ENCODE results near the gene BCAR3.
"Not testable (repeated sequence)": the region's sequence is repeated elsewhere in the genome, so short reads cannot be mapped to it uniquely, and the experiment has no call there.

The BCAR3 gene

GRCh38 chr1:93686504-93687250 is 5.0 kb upstream of the BCAR3 start:
- no peak for TF ChIP-seq ZNF274 (IDR thresholded peaks at IDR 0.05; ENCODE audit: low read depth, low read length)
- H3K4me3 ChIP-seq (ENCODE audit: low read length) = no peak overlapping the region

- no peak overlapping the region for H3K4me3 ChIP-seq (ENCODE audit: low read length)
- TF ChIP-seq ZNF274 (IDR thresholded peaks at IDR 0.05; ENCODE audit: low read depth, low read length) = no peak
These were observed 4.3 kb upstream of the BCAR3 start for GRCh38 chr1:93685918-93686317.

GRCh38 chr1:93683234-93683633 is 1.6 kb upstream of the BCAR3 start:
- no peak overlapping the region for H3K4me3 ChIP-seq (ENCODE audit: low read length)
- TF ChIP-seq ZNF274 (IDR thresholded peaks at IDR 0.05; ENCODE audit: low read depth, low read length) = no peak

- peak overlapping the region; percentile 67 for H3K4me3 ChIP-seq (ENCODE audit: low read length)
- TF ChIP-seq ZNF274 (IDR thresholded peaks at IDR 0.05; ENCODE audit: low read depth, low read length) = no peak
These were observed 364 bp upstream of the BCAR3 start for GRCh38 chr1:93681989-93682412.

GRCh38 chr1:93680420-93681100 is 1.1 kb downstream of the BCAR3 start:
- TF ChIP-seq ZNF274 (IDR thresholded peaks at IDR 0.05; ENCODE audit: low read depth, low read length) = no peak
- H3K4me3 ChIP-seq (ENCODE audit: low read length) = peak overlapping the region; percentile 67

- no peak for TF ChIP-seq ZNF274 (IDR thresholded peaks at IDR 0.05; ENCODE audit: low read depth, low read length)
- no peak overlapping the region for H3K4me3 ChIP-seq (ENCODE audit: low read length)
These were observed 1.6 kb downstream of the BCAR3 start for GRCh38 chr1:93680076-93680419.

- TF ChIP-seq ZNF274 (IDR thresholded peaks at IDR 0.05; ENCODE audit: low read depth, low read length) = no peak
- H3K4me3 ChIP-seq (ENCODE audit: low read length) = no peak overlapping the region
These were observed 2.1 kb downstream of the BCAR3 start for GRCh38 chr1:93679546-93679945.

- no peak overlapping the region for H3K4me3 ChIP-seq (ENCODE audit: low read length)
- TF ChIP-seq ZNF274 (IDR thresholded peaks at IDR 0.05; ENCODE audit: low read depth, low read length) = no peak
These were observed 2.6 kb downstream of the BCAR3 start for GRCh38 chr1:93678946-93679480.

- H3K4me3 ChIP-seq (ENCODE audit: low read length) = no peak overlapping the region
- TF ChIP-seq ZNF274 (IDR thresholded peaks at IDR 0.05; ENCODE audit: low read depth, low read length) = no peak
These were observed 3.1 kb downstream of the BCAR3 start for GRCh38 chr1:93678491-93678890.

- H3K4me3 ChIP-seq (ENCODE audit: low read length) = no peak overlapping the region
- TF ChIP-seq ZNF274 (IDR thresholded peaks at IDR 0.05; ENCODE audit: low read depth, low read length) = no peak
These were observed 3.9 kb downstream of the BCAR3 start for GRCh38 chr1:93677729-93678128.

- H3K4me3 ChIP-seq (ENCODE audit: low read length) = no peak overlapping the region
- TF ChIP-seq ZNF274 (IDR thresholded peaks at IDR 0.05; ENCODE audit: low read depth, low read length) = no peak
These were observed 5.2 kb downstream of the BCAR3 start for GRCh38 chr1:93676427-93676826.

- H3K4me3 ChIP-seq (ENCODE audit: low read length) = no peak overlapping the region
- no peak for TF ChIP-seq ZNF274 (IDR thresholded peaks at IDR 0.05; ENCODE audit: low read depth, low read length)
These were observed 5.7 kb downstream of the BCAR3 start for GRCh38 chr1:93675931-93676330.

- no peak for TF ChIP-seq ZNF274 (IDR thresholded peaks at IDR 0.05; ENCODE audit: low read depth, low read length)
- no peak overlapping the region for H3K4me3 ChIP-seq (ENCODE audit: low read length)
These were observed 6.4 kb downstream of the BCAR3 start for GRCh38 chr1:93675271-93675670.

- not testable (repeated sequence) for H3K4me3 ChIP-seq (ENCODE audit: low read length)
These were observed 7.6 kb downstream of the BCAR3 start for GRCh38 chr1:93674071-93674470.

- no peak for TF ChIP-seq ZNF274 (IDR thresholded peaks at IDR 0.05; ENCODE audit: low read depth, low read length)
- no peak overlapping the region for H3K4me3 ChIP-seq (ENCODE audit: low read length)
These were observed 8.3 kb downstream of the BCAR3 start for GRCh38 chr1:93673163-93673829.

All from GM08714 (cell line).